Adrenal gland (tissue), 5 donors: Measurements from ENCODE around the gene SEPTIN10.

Experiments used
- CTCF ChIP-seq, 6 experiments: fragments of 450-650 bp in 4 of 6; fragments of 200-600 bp in 2 of 6; sonication (generic) in 1 of 6; IDR thresholded peaks; 1 replicate in 5 of 6; 2 replicates in 1 of 6; pipeline versions ENCODE4 v1.5.1 to v1.8.0; 2016 to 2021; ENCODE audit warnings: antibody characterized with exemption in 6 of 6, mild to moderate bottlenecking in 2 of 6, moderate library complexity in 1 of 6
- POLR2A ChIP-seq, 2 donors: fragments of 450-650 bp; IDR thresholded peaks; one replicate each; pipeline ENCODE4 v1.6.1; 2017; ENCODE audit warnings: antibody characterized with exemption in 2 of 2, mild to moderate bottlenecking in 2 of 2, moderate library complexity in 1 of 2
- donor health status: DM: no; HTN: no; CAD: no.

- no peak for TF ChIP-seq POLR2A (IDR thresholded peaks at IDR 0.05)
- TF ChIP-seq CTCF (IDR thresholded peaks at IDR 0.05), result no peak
These were observed 10.2 kb upstream of the SEPTIN10 start for GRCh38 chr2:109623923-109624322.
